CD4-positive, alpha-beta T cell treated with Interleukin-6 at 100 ng/mL for 8 hours (primary cell): ENCODE data around the gene CHP1.
"Not testable (repeated sequence)": the region's sequence is repeated elsewhere in the genome, so short reads cannot be mapped to it uniquely, and the experiment has no call there.

ENCODE experiments used
- DNase-seq: peaks from one replicate; pipeline ENCODE4 v3.0.0-alpha.2; 2020; ENCODE audit warnings: mixed read lengths, low spot score

Gene CHP1

DNA sequence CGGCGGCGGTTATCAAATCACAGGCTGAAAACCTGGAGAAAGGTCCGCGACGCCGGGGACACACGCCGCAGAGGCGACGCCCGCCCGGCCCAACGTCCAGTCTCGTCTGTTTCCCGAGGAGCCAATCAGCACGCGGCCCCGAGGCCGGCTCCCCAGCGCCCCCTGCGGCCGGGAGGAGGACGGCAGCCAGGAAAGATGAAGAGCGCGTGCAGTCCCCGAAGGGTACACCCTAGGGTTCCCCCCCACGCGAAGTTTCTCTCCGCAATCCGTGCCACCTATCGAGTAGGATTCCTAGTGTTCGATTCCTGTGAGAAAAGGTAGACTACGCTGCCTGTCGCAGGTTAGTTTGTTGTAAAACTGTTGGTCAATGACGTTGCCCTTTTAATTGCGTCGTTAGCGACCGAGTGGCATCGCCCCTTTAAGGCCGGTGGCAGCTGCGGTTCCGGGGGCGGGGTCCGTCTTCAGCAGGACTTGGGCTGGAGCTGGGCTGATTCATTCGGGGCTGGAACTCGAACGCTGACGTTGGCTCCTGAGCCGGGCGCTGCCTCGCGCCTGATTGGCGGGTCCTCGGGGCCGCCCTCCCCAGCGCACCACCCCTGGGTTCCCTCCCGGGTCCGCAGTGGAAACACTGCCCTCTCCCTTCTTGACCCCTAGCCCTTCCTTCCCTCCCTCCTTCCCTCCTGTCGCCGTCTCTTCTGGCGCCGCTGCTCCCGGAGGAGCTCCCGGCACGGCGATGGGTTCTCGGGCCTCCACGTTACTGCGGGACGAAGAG, at the start of gene CHP1, which contains the start of gene EXD1:
Gene CHP1, plus strand, starts transcription at position 619 of the 772 bp plus-strand sequence. Its CDS starts 115 bp downstream, at position 734.
Gene EXD1, minus strand, starts transcription at position 108 of the 772 bp plus-strand sequence. CDS start 4,182 bp downstream, outside the sequence.
- peak; percentile 95 for DNase-seq

DNA sequence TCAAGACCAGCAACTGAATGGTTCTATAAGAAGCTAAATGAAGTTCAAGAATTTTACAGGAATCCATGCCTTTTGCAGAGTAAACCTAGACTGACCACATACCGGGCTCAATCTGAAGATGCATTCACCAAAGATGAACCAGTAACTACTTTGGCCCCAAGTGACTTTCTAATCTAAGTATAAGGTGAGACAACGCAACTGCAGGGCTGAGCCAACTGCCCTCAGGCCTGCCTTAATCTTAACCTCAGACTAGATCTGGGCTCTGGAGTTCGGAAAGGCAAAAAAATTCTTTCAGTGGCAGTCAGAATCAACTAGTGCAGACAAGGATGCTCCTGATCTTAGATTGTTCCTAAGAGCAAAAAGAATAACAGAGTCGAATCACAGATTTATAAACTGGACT, 48.8 kb upstream of the CHP1 start:
- DNase-seq: no peak

DNA sequence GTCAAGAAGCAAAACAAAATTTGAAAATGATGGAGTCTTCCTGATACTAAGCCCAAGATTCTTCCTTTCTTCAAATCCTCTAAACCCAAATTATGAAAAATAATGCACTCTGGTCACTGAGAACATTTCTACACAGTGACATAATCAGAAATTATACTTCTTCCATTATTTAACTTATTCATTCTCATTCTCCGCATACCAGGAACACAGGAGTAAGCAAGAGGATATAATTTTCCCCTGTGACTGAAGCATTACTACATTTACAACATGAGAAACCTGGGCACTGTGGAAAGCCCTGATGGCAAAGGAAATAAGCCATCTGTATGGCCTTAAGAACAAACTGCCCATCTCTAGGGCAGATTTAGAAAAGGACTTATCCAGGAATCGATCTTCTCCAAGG, 47.5 kb upstream of the CHP1 start:
- DNase-seq: no peak

- DNase-seq: no peak
Measured at GRCh38 chr15:41194444-41194843, 36.6 kb upstream of the CHP1 start.

DNA sequence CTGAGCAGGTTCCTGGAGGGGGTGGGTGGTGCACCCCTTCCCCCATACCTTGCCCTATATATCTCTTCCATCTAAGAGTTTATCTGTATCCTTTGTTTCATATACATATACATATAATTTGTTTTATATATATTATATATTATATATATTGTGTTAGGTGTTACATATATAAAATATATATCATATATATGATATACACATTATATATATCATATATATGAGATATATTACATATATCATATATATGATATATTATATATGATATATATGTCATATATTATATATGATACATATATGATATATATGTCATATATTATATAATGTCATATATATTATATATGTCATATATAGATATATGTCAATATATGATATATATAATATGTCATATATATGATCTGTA, 31.6 kb upstream of the CHP1 start:
- no peak for DNase-seq

DNA sequence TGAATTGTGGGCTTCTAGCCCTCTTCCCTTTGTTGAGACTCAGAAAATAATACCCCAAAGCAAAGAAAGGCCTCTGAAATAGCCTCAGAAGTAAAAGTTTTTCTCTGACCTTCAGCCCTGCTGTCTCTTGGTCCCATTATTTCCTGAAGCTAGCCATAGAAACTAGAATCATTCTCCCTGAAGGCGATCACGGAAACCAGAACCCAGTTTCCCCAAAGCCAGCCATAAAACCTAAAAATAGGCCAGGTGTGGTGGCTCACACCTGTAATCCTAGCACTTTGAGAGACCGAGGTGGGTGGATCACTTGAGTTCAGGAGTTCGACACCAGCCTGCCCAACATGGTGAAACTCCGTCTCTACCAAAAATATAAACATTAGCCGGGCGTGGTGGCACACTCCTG, 27.7 kb upstream of the CHP1 start:
- DNase-seq: no peak

- no peak for DNase-seq
Measured at GRCh38 chr15:41205315-41205714, 25.8 kb upstream of the CHP1 start.

DNA sequence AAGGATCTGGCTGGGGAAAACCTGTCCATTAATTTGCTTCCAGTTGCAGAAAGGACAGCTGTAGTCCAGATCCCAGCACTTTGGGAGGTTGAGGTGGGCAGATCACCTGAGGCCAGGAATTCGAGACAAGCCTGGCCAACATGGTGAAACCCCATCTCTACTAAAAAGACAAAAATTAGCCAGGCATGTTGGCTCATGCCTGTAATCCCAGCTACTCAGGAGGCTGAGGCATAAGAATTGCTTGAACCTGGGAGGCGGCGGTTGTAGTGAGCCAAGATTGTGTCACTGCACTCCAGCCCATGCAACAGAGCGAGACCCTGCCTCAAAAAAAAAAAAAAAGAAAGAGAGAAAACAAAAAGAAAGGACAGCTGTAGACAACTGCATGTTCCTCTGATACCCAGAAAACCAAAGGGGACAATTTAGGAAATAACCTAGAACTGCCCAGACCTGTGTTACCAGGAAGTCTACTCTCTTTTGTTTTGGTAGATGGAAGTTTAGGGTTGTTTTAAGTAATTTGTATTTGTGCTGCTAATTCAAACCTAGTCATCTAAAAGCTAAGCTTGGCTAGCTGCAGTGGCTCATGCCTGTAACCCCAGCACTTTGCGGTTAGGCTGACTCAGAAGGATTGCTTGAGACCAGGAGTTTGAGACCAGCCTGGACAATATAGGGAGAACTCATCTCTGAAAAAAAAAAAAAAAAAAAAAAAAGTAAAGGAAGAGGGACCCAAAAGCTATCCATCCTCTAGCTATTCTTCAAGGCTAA, 23.2 kb upstream of the CHP1 start:
- no peak for DNase-seq

DNA sequence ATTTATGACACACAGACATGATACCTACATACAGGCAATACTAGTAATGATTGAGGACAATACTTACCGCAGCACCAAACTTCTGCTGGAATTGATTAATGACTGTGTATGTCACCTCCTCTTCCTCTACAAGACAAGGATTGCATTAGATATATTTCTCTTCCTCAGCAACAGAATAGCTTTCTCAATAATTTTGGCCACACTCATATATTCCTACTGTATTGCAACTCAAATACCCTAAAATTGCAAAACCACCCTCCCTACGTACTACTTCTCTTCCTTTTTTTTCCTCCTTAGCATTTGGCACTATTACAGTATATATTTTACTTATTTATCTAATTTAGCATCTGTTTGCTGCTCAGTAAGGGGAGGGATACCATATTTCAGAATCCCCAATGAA, 15.4 kb upstream of the CHP1 start:
- DNase-seq: no peak

- DNase-seq: no peak
Measured at GRCh38 chr15:41218851-41219250, 12.2 kb upstream of the CHP1 start.

DNA sequence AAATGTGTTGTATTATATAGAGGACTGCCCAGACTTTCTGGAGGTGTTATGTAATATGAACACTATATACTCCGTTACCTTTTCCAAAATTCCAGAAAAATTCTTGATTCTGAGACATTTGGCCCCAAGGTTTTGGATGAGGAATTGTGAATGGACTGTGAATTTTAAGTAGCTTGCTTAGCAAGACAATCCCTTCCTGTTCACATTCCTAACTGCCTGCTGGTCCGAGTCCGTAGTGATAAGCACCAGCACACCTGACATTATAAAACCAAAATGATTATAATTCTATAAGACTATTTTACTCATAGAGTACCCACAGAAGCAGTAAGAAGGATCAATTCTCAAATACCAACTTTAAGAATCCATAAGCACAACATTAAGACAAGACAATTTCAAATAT, 11.7 kb upstream of the CHP1 start:
- DNase-seq: no peak

DNA sequence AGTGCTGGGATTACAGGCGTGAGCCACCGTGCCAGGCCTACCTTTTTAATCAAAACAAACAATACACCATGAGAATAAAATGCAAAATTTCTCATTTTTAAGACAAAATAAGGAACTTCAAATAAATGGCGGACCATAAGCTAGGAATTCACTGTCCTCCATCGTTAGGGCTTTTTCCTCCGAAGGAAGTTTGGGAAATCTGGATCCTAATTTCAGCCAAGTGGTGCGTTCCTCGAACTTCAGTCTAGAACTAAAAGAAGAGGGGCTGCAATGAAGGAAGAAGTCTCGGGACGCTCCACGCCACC, 771 bp upstream of the CHP1 start:
- no peak for DNase-seq

- no peak for DNase-seq
Measured at GRCh38 chr15:41231422-41232226, 556 bp downstream of the CHP1 start.

- DNase-seq: no peak
Measured at GRCh38 chr15:41233367-41233771, 2.3 kb downstream of the CHP1 start.

GRCh38 chr15:41235228-41235627, 4.2 kb downstream of the CHP1 start:
- DNase-seq: not testable (repeated sequence)

- no peak for DNase-seq
Measured at GRCh38 chr15:41235929-41236328, 4.9 kb downstream of the CHP1 start.

- no peak for DNase-seq
Measured at GRCh38 chr15:41238100-41238499, 7.0 kb downstream of the CHP1 start.

DNA sequence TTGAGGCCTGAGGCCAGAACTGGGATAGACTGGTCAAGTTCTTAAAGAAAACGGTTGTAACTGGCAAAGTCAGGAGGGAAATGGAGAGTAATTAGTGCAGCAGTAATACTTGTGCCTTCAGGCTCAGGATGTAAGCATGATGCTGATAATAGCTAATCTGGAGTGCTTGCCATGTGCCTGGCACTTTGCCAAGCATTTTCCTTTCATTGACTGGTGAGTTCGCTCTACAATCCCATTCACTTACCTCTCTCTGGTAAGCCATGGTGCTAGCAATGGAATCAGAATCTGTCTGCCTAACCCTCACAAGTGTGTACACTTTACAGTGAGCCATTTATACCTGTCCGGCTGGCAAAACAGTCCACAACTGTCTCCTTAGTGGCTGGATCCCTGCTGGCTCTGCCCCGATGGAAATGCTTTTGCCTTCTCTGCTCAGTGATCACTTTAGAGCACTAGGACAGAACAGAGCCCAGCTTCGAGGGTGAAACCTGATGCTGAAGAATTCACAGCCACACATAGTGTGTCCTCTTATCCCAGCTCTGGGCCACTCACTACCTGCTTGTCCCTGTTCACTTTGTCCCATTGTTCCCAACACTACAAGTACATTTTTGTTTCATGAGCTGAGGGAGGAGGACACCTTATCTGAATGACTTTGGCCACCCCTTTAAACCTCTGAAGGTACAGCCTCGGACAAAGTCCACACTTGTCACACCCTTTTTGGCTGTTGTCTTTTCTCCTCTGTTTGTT, 10.3 kb downstream of the CHP1 start:
- no peak for DNase-seq

DNA sequence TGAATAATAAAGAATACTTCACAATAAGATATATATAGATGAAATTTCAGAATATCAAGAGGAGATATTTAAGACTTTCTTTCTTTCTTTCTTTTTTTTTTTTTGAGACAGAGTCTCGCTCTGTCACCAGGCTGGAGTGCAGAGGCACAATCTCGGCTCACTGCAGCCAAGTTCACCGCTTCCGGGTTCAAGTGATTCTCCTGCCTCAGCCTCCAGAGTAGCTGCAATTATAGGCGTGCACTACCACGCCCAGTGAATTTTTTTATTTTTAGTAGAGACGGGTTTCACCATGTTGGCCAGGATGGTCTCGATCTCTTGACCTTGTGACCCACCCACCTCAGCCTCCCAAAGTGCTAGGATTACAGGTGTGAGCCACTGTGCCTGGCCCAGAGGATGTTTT, 19.7 kb downstream of the CHP1 start:
- DNase-seq: not testable (repeated sequence)

DNA sequence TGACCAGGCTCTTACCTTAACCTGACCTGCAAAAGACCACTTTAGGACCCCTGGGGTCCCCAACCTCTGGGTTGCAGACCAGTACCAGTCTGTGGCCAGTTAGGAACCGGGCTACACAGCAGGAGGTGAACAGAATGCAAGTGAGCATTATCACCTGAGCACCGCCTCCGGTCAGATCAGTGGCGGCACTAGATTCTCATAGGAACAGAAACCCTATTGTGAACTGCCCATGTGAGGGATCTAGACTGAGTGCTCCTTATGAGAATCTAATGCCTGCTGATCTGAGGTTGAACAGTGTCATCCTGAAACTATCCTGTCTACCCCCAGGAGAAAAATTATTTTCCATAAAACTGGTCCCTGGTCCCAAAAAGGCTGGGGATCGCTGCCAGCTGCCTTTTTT, 20.3 kb downstream of the CHP1 start:
- no peak for DNase-seq

- DNase-seq: no peak
Measured at GRCh38 chr15:41254560-41254959, 23.5 kb downstream of the CHP1 start.

- no peak for DNase-seq
Measured at GRCh38 chr15:41256103-41256502, 25.0 kb downstream of the CHP1 start.
